GM23338 (cell line): ENCODE results near the gene MYOM3. TPM values are rescaled to one million over a fixed set of nuclear protein-coding genes. Genes with fewer than 3 reads are reported as not detected.

Experiments used
- ATAC-seq: fragments of 200-7000 bp; cut with Tn5 transposase; 3 replicates; pipeline ENCODE4 v1.9.1; 2020
- DNase-seq: peaks from one replicate; pipeline ENCODE4 v3.0.0-alpha.2; 2015; ENCODE audit warnings: low spot score
- H2AFZ ChIP-seq: fragments of 200-600 bp; sonication (generic); 2 replicates; pipeline ENCODE4 v1.8.0; 2016; ENCODE audit warnings: antibody characterized with exemption, mild to moderate bottlenecking, moderate library complexity
- H3F3A ChIP-seq: fragments of 200-600 bp; sonication (generic); replicated peaks from 2 replicates; pipeline ENCODE4 v1.8.0; 2017; ENCODE audit warnings: antibody characterized with exemption, mixed run types, low read depth
- H3K27ac ChIP-seq: fragments of 200-600 bp; sonication (generic); 2 replicates; pipeline ENCODE4 v1.6.1; 2016; ENCODE audit warnings: low read depth
- H3K27me3 ChIP-seq: fragments of 200-600 bp; sonication (generic); 2 replicates; pipeline ENCODE4 v1.8.0; 2016; ENCODE audit warnings: mild to moderate bottlenecking, mixed run types, moderate library complexity; ENCODE audit not compliant: insufficient read depth
- H3K36me3 ChIP-seq: fragments of 200-600 bp; sonication (generic); 2 replicates; pipeline ENCODE4 v1.8.0; 2016; ENCODE audit warnings: mild to moderate bottlenecking; ENCODE audit not compliant: insufficient read depth
- H3K4me1 ChIP-seq: fragments of 200-600 bp; sonication (generic); 2 replicates; pipeline ENCODE4 v1.8.0; 2016; ENCODE audit warnings: mild to moderate bottlenecking, moderate library complexity; ENCODE audit not compliant: insufficient read depth
- H3K4me2 ChIP-seq: fragments of 200-600 bp; sonication (generic); 2 replicates; pipeline ENCODE4 v1.7.1; 2017; ENCODE audit warnings: mixed run types
- H3K4me3 ChIP-seq: fragments of 200-600 bp; sonication (generic); 2 replicates; pipeline ENCODE4 v1.6.1; 2016; ENCODE audit warnings: mixed run types
- H3K79me2 ChIP-seq: fragments of 200-600 bp; sonication (generic); replicated peaks from 2 replicates; pipeline ENCODE4 v1.8.0; 2017; ENCODE audit warnings: mild to moderate bottlenecking; ENCODE audit not compliant: insufficient read depth
- H3K9me2 ChIP-seq: fragments of 200-600 bp; sonication (generic); 2 replicates; pipeline ENCODE4 v1.8.0; 2017; ENCODE audit not compliant: insufficient read depth
- H4K20me1 ChIP-seq: fragments of 200-600 bp; sonication (generic); replicated peaks from 2 replicates; pipeline ENCODE4 v1.8.0; 2017; ENCODE audit warnings: mild to moderate bottlenecking; ENCODE audit not compliant: insufficient read depth
- H3K27ac Mint-ChIP-seq: 2 replicates; pipeline ENCODE4 v1.8.0; 2020; ENCODE audit warnings: inconsistent platforms, mild to moderate bottlenecking, moderate library complexity, mixed read lengths
- H3K27me3 Mint-ChIP-seq: 3 replicates; pipeline ENCODE4 v1.8.0; 2022; ENCODE audit warnings: low read depth, mild to moderate bottlenecking, moderate library complexity, mixed read lengths, inconsistent platforms; ENCODE audit not compliant: insufficient read depth, poor library complexity
- H3K36me3 Mint-ChIP-seq: 3 replicates; pipeline ENCODE4 v1.8.0; 2021; ENCODE audit warnings: low read depth, mild to moderate bottlenecking, inconsistent platforms, moderate library complexity, mixed read lengths
- H3K4me1 Mint-ChIP-seq: 3 replicates; pipeline ENCODE4 v1.8.0; 2020; ENCODE audit warnings: mild to moderate bottlenecking, inconsistent platforms, mixed read lengths
- H3K4me3 Mint-ChIP-seq: 3 replicates; pipeline ENCODE4 v1.8.0; 2021; ENCODE audit warnings: moderate library complexity, mild to moderate bottlenecking, inconsistent platforms, mixed read lengths
- H3K9me3 Mint-ChIP-seq: 3 replicates; pipeline ENCODE4 v1.8.0; 2020; ENCODE audit warnings: moderate library complexity, mild to moderate bottlenecking, inconsistent platforms, mixed read lengths
- CREB1 ChIP-seq: fragments of 250-450 bp; sonication (Bioruptor Pico); IDR thresholded peaks from 2 replicates; pipeline ENCODE4 v1.5.0; 2020; ENCODE audit warnings: low read depth, mild to moderate bottlenecking, moderate library complexity
- CTCF ChIP-seq, 2 experiments: fragments of 200-600 bp in 1 of 2; sonication (generic) in 1 of 2; conservative IDR thresholded peaks; 2 replicates each; pipeline versions ENCODE4 v1.5.1 to v1.6.1; 2016 to 2017; ENCODE audit warnings: antibody characterized with exemption in 2 of 2, low read depth in 2 of 2, mild to moderate bottlenecking in 2 of 2, moderate library complexity in 1 of 2
- NANOG ChIP-seq: IDR thresholded peaks from 2 replicates; pipeline ENCODE4 v1.6.1; 2016; ENCODE audit warnings: antibody characterized with exemption, borderline replicate concordance
- ZNF331 ChIP-seq: fragments of 250-450 bp; sonication (Bioruptor Pico); IDR thresholded peaks from 2 replicates; pipeline ENCODE4 v1.5.0; 2020; ENCODE audit warnings: low read depth, mild to moderate bottlenecking, moderate library complexity
- polyA plus RNA-seq: library from polyadenylated mRNA; unstranded; fragments of >200 nt; fragmentation: Nextera tagmentation; extraction: Ambion mirVana; gene quantifications from 2 replicates; pipeline ENCODE4 v1.2.1, GENCODE V29; 2016
- total RNA-seq: library from RNA; depleted of rRNA; stranded (reverse); fragments of >200 nt; shearing (Covaris generic); gene quantifications from 2 replicates; pipeline ENCODE4 v1.2.3, GENCODE V29; 2014
- TF ChIP-seq, protein P1 (sequence below): fragments of 250-450 bp; sonication (Bioruptor Pico); IDR thresholded peaks from 2 replicates; pipeline ENCODE4 v1.5.0; 2020; ENCODE audit warnings: mild to moderate bottlenecking, moderate library complexity

MYOM3 gene
- total and polyA plus RNA-seq, 2 experiments from 2014 or later: not detected

DNA sequence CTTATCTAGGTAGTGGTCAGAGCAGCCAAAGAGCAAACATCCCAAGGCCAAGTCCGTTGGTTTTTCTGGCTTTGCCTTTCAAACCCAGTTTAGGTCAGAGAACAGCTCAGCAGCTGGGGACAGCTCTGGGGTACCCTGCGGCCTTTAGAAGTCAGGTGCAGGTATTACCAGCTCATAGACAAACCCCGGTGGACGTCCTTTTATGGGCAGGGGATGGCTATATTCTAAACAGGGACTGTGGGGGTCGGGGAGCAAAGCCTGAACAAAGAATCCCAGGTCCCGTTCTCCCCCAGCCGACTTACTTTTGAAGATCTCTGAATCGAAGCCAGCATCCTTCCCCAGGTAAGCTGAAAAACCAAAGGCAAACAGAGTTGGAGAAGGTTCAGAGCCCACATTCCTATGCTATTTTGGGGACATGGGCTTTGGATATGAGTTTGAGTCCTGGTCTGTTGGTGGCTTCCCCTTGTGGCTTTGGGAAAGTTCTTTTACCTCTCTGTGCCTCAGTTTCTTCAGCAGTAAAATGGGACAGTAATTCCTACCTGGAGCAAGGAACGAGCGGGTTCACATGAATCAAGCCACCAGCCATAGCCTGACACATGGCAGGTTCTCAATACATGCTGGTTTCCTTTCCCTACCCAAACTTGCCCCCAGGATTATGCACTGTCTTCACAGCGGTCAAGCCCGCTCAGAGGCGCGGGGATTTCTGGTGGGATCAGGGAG is 16.6 kb downstream of the MYOM3 start (continued):
- TF ChIP-seq CTCF (conservative IDR thresholded peaks at IDR 0.05; ENCODE audit: low read depth in 2 of 2) (no peak), NANOG (no peak), ZNF331 (no peak), CREB1 (CRISPR knock-in tag) (no peak)

DNA sequence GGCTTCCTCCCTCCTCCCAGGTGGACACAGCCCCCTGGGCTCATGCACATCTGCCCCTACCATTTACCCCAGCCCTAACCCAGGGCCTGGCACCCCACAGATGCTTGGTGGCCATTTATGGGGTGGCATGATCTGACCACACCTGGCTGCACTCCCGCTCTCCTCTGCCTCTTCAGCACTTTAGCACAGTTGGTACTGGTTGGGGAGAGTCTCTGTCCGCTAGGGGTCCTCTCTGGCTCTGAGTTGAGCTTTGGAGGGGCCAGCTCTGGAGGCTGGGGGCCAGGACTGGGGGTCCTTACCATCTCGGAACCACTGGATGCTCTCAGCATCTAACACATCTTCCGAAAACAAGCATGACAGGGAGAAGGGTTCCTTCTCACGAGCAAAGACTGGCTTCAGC is 17.4 kb downstream of the MYOM3 start:
- H3K4me1 Mint-ChIP-seq: peaks cover 9% of the 10 kb centered on the region
- Histone ChIP-seq H3K27ac (no peak overlapping the region), H3K4me2 (no peak overlapping the region), H3K9me2 (no peaks in the 10 kb centered on the region), H3K79me2 (no peaks in the 10 kb centered on the region), H3K4me1 (no peaks in the 10 kb centered on the region), H3K4me3 (no peak overlapping the region), H3K27me3 (no peaks in the 10 kb centered on the region), H3F3A (no peaks in the 10 kb centered on the region), H2AFZ (peak overlapping the region; percentile 78; the same call in 1 of the 2 replicates), H4K20me1 (no peaks in the 10 kb centered on the region), H3K36me3 (no peaks in the 10 kb centered on the region)
- H3K27me3 Mint-ChIP-seq: peaks cover 12% of the 10 kb centered on the region
- ATAC-seq: peak; percentile 74
- H3K4me3 Mint-ChIP-seq: no peak overlapping the region; the same call in 2 of the 3 replicates
- H3K9me3 Mint-ChIP-seq: no peaks in the 10 kb centered on the region
- TF ChIP-seq, protein P1, sequence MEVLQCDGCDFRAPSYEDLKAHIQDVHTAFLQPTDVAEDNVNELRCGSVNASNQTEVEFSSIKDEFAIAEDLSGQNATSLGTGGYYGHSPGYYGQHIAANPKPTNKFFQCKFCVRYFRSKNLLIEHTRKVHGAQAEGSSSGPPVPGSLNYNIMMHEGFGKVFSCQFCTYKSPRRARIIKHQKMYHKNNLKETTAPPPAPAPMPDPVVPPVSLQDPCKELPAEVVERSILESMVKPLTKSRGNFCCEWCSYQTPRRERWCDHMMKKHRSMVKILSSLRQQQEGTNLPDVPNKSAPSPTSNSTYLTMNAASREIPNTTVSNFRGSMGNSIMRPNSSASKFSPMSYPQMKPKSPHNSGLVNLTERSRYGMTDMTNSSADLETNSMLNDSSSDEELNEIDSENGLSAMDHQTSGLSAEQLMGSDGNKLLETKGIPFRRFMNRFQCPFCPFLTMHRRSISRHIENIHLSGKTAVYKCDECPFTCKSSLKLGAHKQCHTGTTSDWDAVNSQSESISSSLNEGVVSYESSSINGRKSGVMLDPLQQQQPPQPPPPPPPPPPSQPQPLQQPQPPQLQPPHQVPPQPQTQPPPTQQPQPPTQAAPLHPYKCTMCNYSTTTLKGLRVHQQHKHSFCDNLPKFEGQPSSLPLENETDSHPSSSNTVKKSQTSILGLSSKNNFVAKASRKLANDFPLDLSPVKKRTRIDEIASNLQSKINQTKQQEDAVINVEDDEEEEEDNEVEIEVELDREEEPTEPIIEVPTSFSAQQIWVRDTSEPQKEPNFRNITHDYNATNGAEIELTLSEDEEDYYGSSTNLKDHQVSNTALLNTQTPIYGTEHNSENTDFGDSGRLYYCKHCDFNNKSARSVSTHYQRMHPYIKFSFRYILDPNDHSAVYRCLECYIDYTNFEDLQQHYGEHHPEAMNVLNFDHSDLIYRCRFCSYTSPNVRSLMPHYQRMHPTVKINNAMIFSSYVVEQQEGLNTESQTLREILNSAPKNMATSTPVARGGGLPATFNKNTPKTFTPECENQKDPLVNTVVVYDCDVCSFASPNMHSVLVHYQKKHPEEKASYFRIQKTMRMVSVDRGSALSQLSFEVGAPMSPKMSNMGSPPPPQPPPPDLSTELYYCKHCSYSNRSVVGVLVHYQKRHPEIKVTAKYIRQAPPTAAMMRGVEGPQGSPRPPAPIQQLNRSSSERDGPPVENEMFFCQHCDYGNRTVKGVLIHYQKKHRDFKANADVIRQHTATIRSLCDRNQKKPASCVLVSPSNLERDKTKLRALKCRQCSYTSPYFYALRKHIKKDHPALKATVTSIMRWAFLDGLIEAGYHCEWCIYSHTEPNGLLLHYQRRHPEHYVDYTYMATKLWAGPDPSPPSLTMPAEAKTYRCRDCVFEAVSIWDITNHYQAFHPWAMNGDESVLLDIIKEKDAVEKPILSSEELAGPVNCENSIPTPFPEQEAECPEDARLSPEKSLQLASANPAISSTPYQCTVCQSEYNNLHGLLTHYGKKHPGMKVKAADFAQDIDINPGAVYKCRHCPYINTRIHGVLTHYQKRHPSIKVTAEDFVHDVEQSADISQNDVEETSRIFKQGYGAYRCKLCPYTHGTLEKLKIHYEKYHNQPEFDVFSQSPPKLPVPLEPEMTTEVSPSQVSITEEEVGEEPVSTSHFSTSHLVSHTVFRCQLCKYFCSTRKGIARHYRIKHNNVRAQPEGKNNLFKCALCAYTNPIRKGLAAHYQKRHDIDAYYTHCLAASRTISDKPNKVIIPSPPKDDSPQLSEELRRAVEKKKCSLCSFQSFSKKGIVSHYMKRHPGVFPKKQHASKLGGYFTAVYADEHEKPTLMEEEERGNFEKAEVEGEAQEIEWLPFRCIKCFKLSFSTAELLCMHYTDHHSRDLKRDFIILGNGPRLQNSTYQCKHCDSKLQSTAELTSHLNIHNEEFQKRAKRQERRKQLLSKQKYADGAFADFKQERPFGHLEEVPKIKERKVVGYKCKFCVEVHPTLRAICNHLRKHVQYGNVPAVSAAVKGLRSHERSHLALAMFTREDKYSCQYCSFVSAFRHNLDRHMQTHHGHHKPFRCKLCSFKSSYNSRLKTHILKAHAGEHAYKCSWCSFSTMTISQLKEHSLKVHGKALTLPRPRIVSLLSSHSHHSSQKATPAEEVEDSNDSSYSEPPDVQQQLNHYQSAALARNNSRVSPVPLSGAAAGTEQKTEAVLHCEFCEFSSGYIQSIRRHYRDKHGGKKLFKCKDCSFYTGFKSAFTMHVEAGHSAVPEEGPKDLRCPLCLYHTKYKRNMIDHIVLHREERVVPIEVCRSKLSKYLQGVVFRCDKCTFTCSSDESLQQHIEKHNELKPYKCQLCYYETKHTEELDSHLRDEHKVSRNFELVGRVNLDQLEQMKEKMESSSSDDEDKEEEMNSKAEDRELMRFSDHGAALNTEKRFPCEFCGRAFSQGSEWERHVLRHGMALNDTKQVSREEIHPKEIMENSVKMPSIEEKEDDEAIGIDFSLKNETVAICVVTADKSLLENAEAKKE (CRISPR knock-in tag): no peak
- peak; percentile 43 to 60 for TF ChIP-seq CTCF (conservative IDR thresholded peaks at IDR 0.05; ENCODE audit: low read depth in 2 of 2)
- peak; percentile 33 for DNase-seq
- H3K27ac Mint-ChIP-seq: no peak overlapping the region
- no peaks in the 10 kb centered on the region for H3K36me3 Mint-ChIP-seq
